8988T (cell line): ENCODE results near the gene RPL22.

Experiments used
- DNase-seq: peaks from one replicate; pipeline ENCODE4 v3.0.0; 2011

RPL22 gene

GRCh38 chr1:6200188-6200809, 904 bp upstream of the RPL22 start:
- DNase-seq: no peak

- no peak for DNase-seq
These were observed 623 bp downstream of the RPL22 start for GRCh38 chr1:6198646-6199297.

GRCh38 chr1:6197746-6198427, 1.5 kb downstream of the RPL22 start:
- DNase-seq: no peak

- DNase-seq: no peak
These were observed 7.4 kb downstream of the RPL22 start for GRCh38 chr1:6191968-6192367.

- no peak for DNase-seq
These were observed 10.9 kb downstream of the RPL22 start for GRCh38 chr1:6188466-6188865.

- DNase-seq: no peak
These were observed 13.6 kb downstream of the RPL22 start for GRCh38 chr1:6185635-6186382.

- DNase-seq: no peak
These were observed 14.2 kb downstream of the RPL22 start for GRCh38 chr1:6185151-6185550.

GRCh38 chr1:6184083-6184783, 15.2 kb downstream of the RPL22 start:
- no peak for DNase-seq

- DNase-seq: peak; percentile 18
These were observed 15.8 kb downstream of the RPL22 start for GRCh38 chr1:6183520-6183989.

- DNase-seq: peak; percentile 37
These were observed 18.0 kb downstream of the RPL22 start for GRCh38 chr1:6181347-6181770.

DNA sequence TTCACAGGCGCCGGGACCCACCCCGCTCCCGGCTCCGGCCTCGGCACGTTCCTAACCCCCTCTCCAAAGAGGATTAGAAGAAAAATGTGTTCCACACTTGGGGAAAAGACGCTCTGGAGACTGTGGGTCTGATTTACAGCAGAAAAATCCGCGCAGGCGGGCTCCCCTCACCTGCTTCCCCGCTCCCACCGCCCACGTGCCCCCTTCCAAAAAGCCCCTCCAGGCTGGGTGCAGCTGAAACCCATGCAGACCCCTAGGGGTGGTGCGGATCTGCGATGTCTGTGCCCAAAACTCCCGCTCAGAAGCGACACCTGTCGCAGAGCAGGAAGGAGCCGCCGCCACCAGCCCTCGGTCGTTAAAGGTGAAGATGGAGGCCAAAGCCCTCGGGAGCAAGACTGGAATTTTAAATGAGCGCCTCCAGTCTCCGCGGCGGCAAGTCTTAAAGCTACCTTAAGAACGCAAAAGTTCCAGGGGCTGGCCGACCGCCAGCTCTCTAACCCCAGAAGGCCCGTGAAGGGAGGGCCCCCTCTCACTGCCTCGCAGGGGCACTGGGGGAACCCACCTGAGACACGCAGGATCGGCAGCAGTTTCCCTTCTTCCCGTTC, 18.6 kb downstream of the RPL22 start:
- DNase-seq: no peak

DNA sequence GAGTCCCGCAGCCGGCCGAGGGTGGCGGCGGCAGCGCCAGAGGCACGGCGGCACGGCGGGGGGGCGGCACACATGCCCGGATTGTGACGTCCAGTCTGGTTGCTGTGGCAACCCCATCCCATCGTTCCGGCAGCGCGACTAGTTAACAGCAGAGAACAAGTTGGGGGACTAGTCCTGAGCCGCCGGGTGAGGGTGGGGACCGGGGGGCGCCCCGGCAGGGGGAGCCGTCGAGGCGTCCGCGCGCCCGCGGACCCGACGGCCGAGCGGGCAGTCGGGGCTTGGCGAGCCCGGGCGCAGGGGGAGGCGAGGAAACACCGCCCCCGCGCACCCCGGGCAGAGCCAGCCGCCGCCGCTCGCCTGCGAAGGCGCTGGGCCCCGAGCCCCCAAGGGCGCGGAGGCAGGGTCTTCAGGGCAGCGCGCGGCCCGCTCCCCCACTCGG, 19.1 kb downstream of the RPL22 start, which contains the start of gene CHD5:
Gene CHD5, minus strand, starts transcription at position 54 of the 439 bp plus-strand sequence. CDS start 298 bp downstream, outside the sequence.
- DNase-seq: peak; percentile 57

DNA sequence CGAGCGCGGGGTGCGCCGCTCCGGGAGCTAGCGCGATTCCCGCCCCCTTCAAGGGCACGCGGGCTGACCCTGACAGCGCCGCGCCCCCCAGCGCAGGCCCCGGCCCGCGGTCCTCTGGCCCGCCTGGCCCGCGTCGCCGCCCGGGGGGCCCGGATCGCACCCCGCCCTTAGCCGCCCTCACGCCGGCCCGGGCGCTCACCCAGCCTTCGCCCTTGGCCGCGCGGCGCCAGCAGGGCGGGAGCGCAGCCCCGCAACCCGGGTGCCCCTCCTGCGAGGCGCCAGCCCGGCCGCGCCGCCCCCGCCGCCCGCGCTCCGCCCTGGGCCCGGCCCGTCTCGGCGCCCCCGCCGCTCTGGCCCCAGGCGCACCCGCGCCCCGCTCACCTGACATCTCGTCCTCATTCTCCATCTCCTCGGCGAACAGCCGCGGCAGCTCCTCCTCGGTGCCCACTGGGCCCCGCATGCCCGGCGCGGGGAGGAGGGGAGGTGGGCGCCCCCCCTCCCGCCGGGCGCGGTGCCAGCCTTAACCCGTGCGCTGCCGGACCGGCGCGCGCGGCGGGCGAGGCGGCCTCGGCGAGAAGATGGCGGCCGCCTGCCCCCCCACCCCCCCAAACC, 19.7 kb downstream of the RPL22 start:
- peak; percentile 28 for DNase-seq

- DNase-seq: peak; percentile 36
These were observed 20.4 kb downstream of the RPL22 start for GRCh38 chr1:6178751-6179563.

- peak; percentile 19 for DNase-seq
These were observed 21.6 kb downstream of the RPL22 start for GRCh38 chr1:6177681-6178380.

- DNase-seq: no peak
These were observed 22.6 kb downstream of the RPL22 start for GRCh38 chr1:6176779-6177178.

- no peak for DNase-seq
These were observed 24.0 kb downstream of the RPL22 start for GRCh38 chr1:6175411-6175828.

DNA sequence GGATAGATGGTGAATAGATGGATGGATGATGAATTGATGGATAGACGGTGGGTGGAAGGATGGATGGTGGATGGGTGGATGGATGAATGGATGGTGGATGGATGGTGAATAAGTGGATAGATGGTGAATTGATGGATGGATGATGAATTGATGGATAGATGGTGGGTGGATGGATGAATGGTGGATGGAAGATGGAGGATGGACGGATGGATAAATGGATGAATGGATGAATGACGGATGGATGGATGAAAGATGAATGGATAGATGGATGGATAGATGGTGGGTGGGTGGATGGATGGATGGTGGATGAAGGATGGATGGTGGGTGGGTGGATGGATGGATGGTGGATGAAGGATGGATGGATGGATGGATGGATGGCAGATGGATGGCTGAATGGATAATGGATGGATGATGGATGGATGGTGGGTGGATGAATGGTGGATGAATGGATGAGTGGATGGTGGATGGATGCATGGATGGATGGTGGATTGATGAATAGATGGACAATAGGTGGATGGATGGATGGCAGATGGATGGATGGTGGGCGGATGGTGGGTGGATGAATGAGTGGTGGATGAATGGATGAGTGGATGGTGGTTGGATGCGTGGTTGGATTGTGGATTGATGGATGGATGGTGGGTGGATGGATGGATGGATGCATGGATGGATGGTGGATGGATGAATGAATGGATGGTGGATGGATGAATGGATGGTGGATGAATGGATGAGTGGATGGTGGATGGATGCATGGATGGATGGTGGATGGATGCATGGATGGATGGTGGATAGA, 24.6 kb downstream of the RPL22 start:
- no peak for DNase-seq

- DNase-seq: no peak
These were observed 26.8 kb downstream of the RPL22 start for GRCh38 chr1:6172549-6172948.
